Thoracic aorta (tissue), 2 donors: ENCODE measurements around the gene TRPV6. TPM values are rescaled to one million over a fixed set of nuclear protein-coding genes. Genes with fewer than 3 reads are reported as not detected.

ENCODE experiments used
- ATAC-seq: fragments of 150-250 bp; one replicate; pipeline ENCODE4 v1.8.0; 2017; ENCODE audit warnings: low read depth; ENCODE audit not compliant: insufficient number of reproducible peaks, low FRiP score
- DNase-seq: peaks from one replicate; pipeline ENCODE4 v3.0.0-alpha.2; 2020; ENCODE audit warnings: low spot score
- H3K27ac ChIP-seq, 2 donors: fragments of 200-600 bp; sonication (generic); 1 replicate in 1 of 2; 2 replicates in 1 of 2; pipeline ENCODE4 v1.5.1; 2016; ENCODE audit warnings: mild to moderate bottlenecking in 2 of 2, moderate library complexity in 2 of 2
- H3K27me3 ChIP-seq: fragments of 200-600 bp; sonication (generic); replicated peaks from 2 replicates; pipeline ENCODE4 v1.6.0; 2016; ENCODE audit warnings: mild to moderate bottlenecking; ENCODE audit not compliant: insufficient read depth
- H3K36me3 ChIP-seq: fragments of 200-600 bp; sonication (generic); one replicate; pipeline ENCODE4 v1.5.1; 2016
- H3K4me1 ChIP-seq, 2 donors: fragments of 200-600 bp; sonication (generic); 1 replicate in 1 of 2; 2 replicates in 1 of 2; pipeline versions ENCODE4 v1.5.1 to v1.6.0; 2016; ENCODE audit warnings: low read depth in 2 of 2, mild to moderate bottlenecking in 1 of 2; ENCODE audit not compliant: control insufficient read depth in 1 of 2
- H3K4me3 ChIP-seq: fragments of 200-600 bp; sonication (generic); 2 replicates; pipeline ENCODE4 v1.5.1; 2016; ENCODE audit warnings: mild to moderate bottlenecking
- H3K9me3 ChIP-seq: fragments of 200-600 bp; sonication (generic); 2 replicates; pipeline ENCODE4 v1.5.1; 2016
- CTCF ChIP-seq: fragments of 200-600 bp; sonication (generic); IDR thresholded peaks from one replicate; pipeline ENCODE4 v1.5.1; 2019; ENCODE audit warnings: antibody characterized with exemption
- total RNA-seq, 2 donors: library from RNA; depleted of rRNA; stranded (reverse); fragments of >200 nt; gene quantifications; one replicate each; pipeline versions ENCODE4 v1.1.0 to v1.2.3, GENCODE V29; 2016

TRPV6 gene
- total RNA-seq, 2 donors from 2014 or later, result not detected

- DNase-seq, result no peak
These were observed 14.1 kb downstream of the TRPV6 start for GRCh38 chr7:142871260-142872105.

GRCh38 chr7:142870566-142871259 lies 14.8 kb downstream of the TRPV6 start:
- no peak for TF ChIP-seq CTCF
- no peaks in the 10 kb centered on the region for H3K4me1 ChIP-seq
- H3K36me3 ChIP-seq, result peaks cover 11% of the 10 kb centered on the region
- DNase-seq (no peak), ATAC-seq (no peak)
- no peak overlapping the region for H3K4me3 ChIP-seq
- H3K9me3 ChIP-seq, result no peaks in the 10 kb centered on the region
- no peaks in the 10 kb centered on the region for H3K27me3 ChIP-seq
- H3K27ac ChIP-seq, result no peak overlapping the region

More at GRCh38 chr7:142871260-142872105, 14.1 kb downstream of the TRPV6 start:
- H3K27me3 ChIP-seq, result no peaks in the 10 kb centered on the region
- no peak for TF ChIP-seq CTCF
- H3K4me1 ChIP-seq, result no peaks in the 10 kb centered on the region
- H3K27ac ChIP-seq, result no peak overlapping the region
- peaks cover 11% of the 10 kb centered on the region for H3K36me3 ChIP-seq
- H3K4me3 ChIP-seq, result no peak overlapping the region
- no peaks in the 10 kb centered on the region for H3K9me3 ChIP-seq
- no peak for ATAC-seq

- Histone ChIP-seq H3K4me3 (no peak overlapping the region), H3K9me3 (no peaks in the 10 kb centered on the region), H3K27me3 (no peaks in the 10 kb centered on the region), H3K36me3 (peaks cover 11% of the 10 kb centered on the region), H3K4me1 (no peaks in the 10 kb centered on the region), H3K27ac (no peak overlapping the region)
- ATAC-seq (no peak), DNase-seq (no peak)
- no peak for TF ChIP-seq CTCF
These were observed 15.4 kb downstream of the TRPV6 start for GRCh38 chr7:142870147-142870559.

- no peak overlapping the region for H3K4me3 ChIP-seq
- no peaks in the 10 kb centered on the region for H3K4me1 ChIP-seq
- DNase-seq (no peak), ATAC-seq (no peak)
- peaks cover 11% of the 10 kb centered on the region for H3K36me3 ChIP-seq
- no peaks in the 10 kb centered on the region for H3K27me3 ChIP-seq
- no peak overlapping the region for H3K27ac ChIP-seq
- no peaks in the 10 kb centered on the region for H3K9me3 ChIP-seq
- TF ChIP-seq CTCF, result no peak
These were observed 16.1 kb downstream of the TRPV6 start for GRCh38 chr7:142869434-142869833.

- H3K27me3 ChIP-seq, result no peaks in the 10 kb centered on the region
- ATAC-seq (no peak), DNase-seq (no peak)
- no peak overlapping the region for H3K4me3 ChIP-seq
- H3K4me1 ChIP-seq, result no peaks in the 10 kb centered on the region
- H3K36me3 ChIP-seq, result peaks cover 11% of the 10 kb centered on the region
- H3K27ac ChIP-seq, result no peak overlapping the region
- H3K9me3 ChIP-seq, result no peaks in the 10 kb centered on the region
- no peak for TF ChIP-seq CTCF
These were observed 16.5 kb downstream of the TRPV6 start for GRCh38 chr7:142868986-142869415.
